ENCODE measurements around the gene CLIP3. TPM values are rescaled to one million over a fixed set of nuclear protein-coding genes. Genes with fewer than 3 reads are reported as not detected.

Gene CLIP3
- total RNA-seq, 4 donors from 2014 or later = 0.80 to 15.3 (median 2.7) TPM

- WGBS, 2 donors = 90 to 93% methylated on average over 26 to 33 of the region's 49 CpGs
- no peak for TF ChIP-seq POLR2A (IDR thresholded peaks at IDR 0.05)
- TF ChIP-seq, protein P1, sequence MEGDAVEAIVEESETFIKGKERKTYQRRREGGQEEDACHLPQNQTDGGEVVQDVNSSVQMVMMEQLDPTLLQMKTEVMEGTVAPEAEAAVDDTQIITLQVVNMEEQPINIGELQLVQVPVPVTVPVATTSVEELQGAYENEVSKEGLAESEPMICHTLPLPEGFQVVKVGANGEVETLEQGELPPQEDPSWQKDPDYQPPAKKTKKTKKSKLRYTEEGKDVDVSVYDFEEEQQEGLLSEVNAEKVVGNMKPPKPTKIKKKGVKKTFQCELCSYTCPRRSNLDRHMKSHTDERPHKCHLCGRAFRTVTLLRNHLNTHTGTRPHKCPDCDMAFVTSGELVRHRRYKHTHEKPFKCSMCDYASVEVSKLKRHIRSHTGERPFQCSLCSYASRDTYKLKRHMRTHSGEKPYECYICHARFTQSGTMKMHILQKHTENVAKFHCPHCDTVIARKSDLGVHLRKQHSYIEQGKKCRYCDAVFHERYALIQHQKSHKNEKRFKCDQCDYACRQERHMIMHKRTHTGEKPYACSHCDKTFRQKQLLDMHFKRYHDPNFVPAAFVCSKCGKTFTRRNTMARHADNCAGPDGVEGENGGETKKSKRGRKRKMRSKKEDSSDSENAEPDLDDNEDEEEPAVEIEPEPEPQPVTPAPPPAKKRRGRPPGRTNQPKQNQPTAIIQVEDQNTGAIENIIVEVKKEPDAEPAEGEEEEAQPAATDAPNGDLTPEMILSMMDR (IDR thresholded peaks at IDR 0.05) = no peak
- H3K36me3 ChIP-seq = peaks cover 0 to 72% (median 4%) of the 10 kb centered on the region in 3 donors
These were observed 6.4 kb downstream of the CLIP3 start for GRCh38 chr19:36026091-36026876.

DNA sequence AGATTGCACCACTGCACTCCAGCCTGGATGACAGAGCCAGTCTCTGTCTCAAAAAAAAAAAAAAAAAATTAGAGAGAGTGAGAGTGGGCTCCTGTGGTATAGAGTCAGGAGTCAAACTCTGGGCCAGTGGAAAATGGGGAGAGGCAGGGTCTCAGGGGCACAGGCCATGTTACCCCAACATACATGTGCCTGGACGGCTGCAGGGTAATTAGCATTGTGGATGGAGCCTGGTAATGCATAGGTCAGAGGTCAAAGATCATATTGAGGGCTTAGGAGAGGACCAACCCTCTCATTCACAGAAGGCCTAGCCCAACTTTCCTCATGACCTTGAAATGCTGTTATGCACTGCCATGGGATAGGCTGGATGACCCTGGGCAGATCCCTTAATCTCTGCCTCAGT, 7.1 kb downstream of the CLIP3 start:
- no peak for DNase-seq
- WGBS, 2 donors = 31 to 80% methylated on average over 1 of the region's 1 CpG
- Histone ChIP-seq H3K27me3 (no peaks in the 10 kb centered on the region), H3K4me3 (no peak overlapping the region), H3K27ac (no peak overlapping the region), H3K4me1 (no peaks in the 10 kb centered on the region), H3K9me3 (no peaks in the 10 kb centered on the region), H3K36me3 (peaks cover 0 to 75% (median 4%) of the 10 kb centered on the region in 3 donors)
- TF ChIP-seq, protein P1 (IDR thresholded peaks at IDR 0.05) = no peak
- TF ChIP-seq POLR2A (IDR thresholded peaks at IDR 0.05) = no peak
- intact Hi-C loops (cut with DNase I) = no loop called here

More at GRCh38 chr19:36026091-36026876, 6.4 kb downstream of the CLIP3 start:
- no peaks in the 10 kb centered on the region for H3K9me3 ChIP-seq
- no peak overlapping the region for H3K4me3 ChIP-seq
- no peak for DNase-seq
- no peak overlapping the region for H3K27ac ChIP-seq
- H3K4me1 ChIP-seq = no peaks in the 10 kb centered on the region
- no peaks in the 10 kb centered on the region for H3K27me3 ChIP-seq
- intact Hi-C loops (cut with DNase I) = no loop called here

DNA sequence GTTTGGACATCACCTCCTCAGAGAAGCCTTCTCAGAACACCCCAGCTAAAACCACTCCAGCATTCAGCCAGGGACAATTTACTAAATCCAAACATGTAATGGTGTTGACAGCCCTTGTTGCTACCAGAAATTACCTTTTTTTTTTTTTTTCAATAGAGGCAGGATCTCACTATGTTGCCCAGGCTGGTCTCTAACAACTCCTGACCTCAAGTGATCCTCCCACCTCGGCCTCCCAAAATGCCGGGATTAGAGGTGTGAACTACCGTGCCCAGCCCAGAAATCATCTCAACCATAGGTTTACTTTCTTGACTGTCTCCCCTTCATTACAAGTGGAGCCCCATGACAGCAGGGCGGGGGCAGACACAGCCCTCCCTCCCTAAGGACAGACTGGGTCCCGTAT, 9.2 kb downstream of the CLIP3 start:
- TF ChIP-seq, protein P1 (IDR thresholded peaks at IDR 0.05) = no peak
- TF ChIP-seq POLR2A (IDR thresholded peaks at IDR 0.05) = no peak
- no peaks in the 10 kb centered on the region for H3K9me3 ChIP-seq
- H3K27me3 ChIP-seq = no peaks in the 10 kb centered on the region
- 88 to 91% methylated on average over 4 to 5 of the region's 5 CpGs for WGBS, 2 donors
- peaks cover 0 to 89% (median 4%) of the 10 kb centered on the region in 3 donors for H3K36me3 ChIP-seq
- intact Hi-C loops (cut with DNase I) = no loop called here
- no peak overlapping the region for H3K27ac ChIP-seq
- no peaks in the 10 kb centered on the region for H3K4me1 ChIP-seq
- no peak overlapping the region for H3K4me3 ChIP-seq
- no peak for DNase-seq

- Histone ChIP-seq H3K9me3 (no peaks in the 10 kb centered on the region), H3K27me3 (no peaks in the 10 kb centered on the region), H3K27ac (no peak overlapping the region), H3K4me3 (no peak overlapping the region), H3K4me1 (peaks cover 6 to 10% (median 7%) of the 10 kb centered on the region in 3 donors), H3K36me3 (peaks cover 0 to 72% (median 0%) of the 10 kb centered on the region in 3 donors)
- DNase-seq = no peak
- intact Hi-C loops (cut with DNase I) = no loop called here
- 92% methylated on average over 9 to 22 of the region's 22 CpGs for WGBS, 2 donors
- TF ChIP-seq POLR2A (IDR thresholded peaks at IDR 0.05) = no peak
- TF ChIP-seq, protein P1 (IDR thresholded peaks at IDR 0.05) = no peak
These were observed 13.5 kb downstream of the CLIP3 start for GRCh38 chr19:36019061-36019670.
